ENCODE data around the gene IQSEC3. TPM values are rescaled to one million over a fixed set of nuclear protein-coding genes. Genes with fewer than 3 reads are reported as not detected.

Gene IQSEC3
- total RNA-seq, 1 experiment from 2014 or later, result 1.7 TPM

GRCh38 chr12:169528-170370 lies 103.2 kb downstream of the IQSEC3 start:
- Mint-ChIP-seq H3K27me3 (ENCODE audit: low read depth) (peaks cover 8% of the 10 kb centered on the region), H3K27ac (no peak overlapping the region), H3K9me3 (no peaks in the 10 kb centered on the region), H3K4me1 (peaks cover 52% of the 10 kb centered on the region), H3K4me3 (no peak overlapping the region), H3K36me3 (no peaks in the 10 kb centered on the region)
- ChIA-PET CTCF (interaction anchor here (1.0 to 4.4 kb wide), 8 partner anchors 9 to 50 kb away, joined by 3 to 28 read pairs (median 10); no protein-coding TSS in a partner anchor), POLR2A (no interaction called here)
- ATAC-seq (peak; percentile 38), DNase-seq (ENCODE audit: low spot score) (no peak)
- TF ChIP-seq CREB1 (CRISPR knock-in tag; IDR thresholded peaks at IDR 0.05), result no peak
- TF ChIP-seq ETV6 (CRISPR knock-in tag; IDR thresholded peaks at IDR 0.05), result no peak
- TF ChIP-seq TEAD1 (CRISPR knock-in tag; IDR thresholded peaks at IDR 0.05), result no peak
- TF ChIP-seq ZNF423 (CRISPR knock-in tag; IDR thresholded peaks at IDR 0.05), result no peak
- TF ChIP-seq NR1H2 (CRISPR knock-in tag; IDR thresholded peaks at IDR 0.05), result no peak
- TF ChIP-seq OVOL2 (CRISPR knock-in tag; IDR thresholded peaks at IDR 0.05; ENCODE audit: borderline replicate concordance), result no peak
- TF ChIP-seq MLX (CRISPR knock-in tag; IDR thresholded peaks at IDR 0.05), result no peak
- no peak for TF ChIP-seq NFATC4 (CRISPR knock-in tag; IDR thresholded peaks at IDR 0.05)
- TF ChIP-seq ATF1 (CRISPR knock-in tag; IDR thresholded peaks at IDR 0.05), result no peak
- no peak for TF ChIP-seq RELA (CRISPR knock-in tag; IDR thresholded peaks at IDR 0.05; ENCODE audit: borderline replicate concordance)
- TF ChIP-seq ZBTB21 (CRISPR knock-in tag; IDR thresholded peaks at IDR 0.05; ENCODE audit: borderline replicate concordance), result no peak
- TF ChIP-seq ZNF281 (CRISPR knock-in tag; IDR thresholded peaks at IDR 0.05), result no peak

- POLR2A ChIA-PET, result no interaction called here
- DNase-seq (ENCODE audit: low spot score) (no peak), ATAC-seq (no peak)
- no peak overlapping the region for H3K4me3 Mint-ChIP-seq
- peaks cover 56% of the 10 kb centered on the region for H3K4me1 Mint-ChIP-seq
- CTCF ChIA-PET, result interaction anchor here (1.0 to 4.4 kb wide), 8 partner anchors 8 to 49 kb away, joined by 3 to 28 read pairs (median 10); no protein-coding TSS in a partner anchor
- no peaks in the 10 kb centered on the region for H3K9me3 Mint-ChIP-seq
- no peaks in the 10 kb centered on the region for H3K36me3 Mint-ChIP-seq
- TF ChIP-seq E2F5 (CRISPR knock-in tag; IDR thresholded peaks at IDR 0.05), result no peak
- peak; percentile 90 for TF ChIP-seq ZNF423 (CRISPR knock-in tag; IDR thresholded peaks at IDR 0.05)
- no peak overlapping the region for H3K27ac Mint-ChIP-seq
- peaks cover 8% of the 10 kb centered on the region for H3K27me3 Mint-ChIP-seq (ENCODE audit: low read depth)
These were observed 104.0 kb downstream of the IQSEC3 start for GRCh38 chr12:170371-171225.

GRCh38 chr12:171276-171675 lies 104.7 kb downstream of the IQSEC3 start:
- H3K9me3 Mint-ChIP-seq, result no peaks in the 10 kb centered on the region
- peaks cover 56% of the 10 kb centered on the region for H3K4me1 Mint-ChIP-seq
- DNase-seq (ENCODE audit: low spot score) (no peak), ATAC-seq (no peak)
- no peak overlapping the region for H3K27ac Mint-ChIP-seq
- no peaks in the 10 kb centered on the region for H3K36me3 Mint-ChIP-seq
- H3K4me3 Mint-ChIP-seq, result no peak overlapping the region
- peaks cover 8% of the 10 kb centered on the region for H3K27me3 Mint-ChIP-seq (ENCODE audit: low read depth)
- CTCF ChIA-PET, result interaction anchor here (1.0 to 4.4 kb wide), 7 partner anchors 8 to 49 kb away, joined by 3 to 21 read pairs (median 16); no protein-coding TSS in a partner anchor
- POLR2A ChIA-PET, result no interaction called here
- no peak for TF ChIP-seq PRDM15 (CRISPR knock-in tag; IDR thresholded peaks at IDR 0.05)
- TF ChIP-seq NFE2L1 (CRISPR knock-in tag; IDR thresholded peaks at IDR 0.05), result no peak
- TF ChIP-seq ZSCAN18 (CRISPR knock-in tag; IDR thresholded peaks at IDR 0.05), result no peak
- no peak for TF ChIP-seq ZBTB43 (CRISPR knock-in tag; IDR thresholded peaks at IDR 0.05)
- no peak for TF ChIP-seq NR2C2 (CRISPR knock-in tag; IDR thresholded peaks at IDR 0.05)
- TF ChIP-seq ZNF317 (CRISPR knock-in tag; IDR thresholded peaks at IDR 0.05; ENCODE audit: borderline replicate concordance, low read depth), result no peak
